HEK293T (cell line): Measurements from ENCODE around the gene UVSSA.

ENCODE experiments used
- CTCF ChIA-PET: fragments of 350-600 bp; formaldehyde crosslinking; extraction: SDS; loops from one replicate; lab custom pipeline; 2021; ENCODE audit warnings: antibody characterized with exemption, inconsistent platforms; lab: Yijun Ruan, JAX
- POLR2A ChIA-PET: fragments of 350-600 bp; formaldehyde crosslinking; extraction: SDS; loops from one replicate; lab custom pipeline; 2020; ENCODE audit warnings: antibody characterized with exemption, inconsistent platforms; lab: Yijun Ruan, JAX
- DNase-seq: peaks from one replicate; pipeline ENCODE4 v3.0.0; 2012; ENCODE audit warnings: mixed read lengths; ENCODE audit errors: extremely low spot score
- ARNT ChIP-seq: fragments of 450-650 bp; IDR thresholded peaks from 2 replicates; pipeline ENCODE4 v1.6.1; 2017; ENCODE audit warnings: mild to moderate bottlenecking
- BHLHE40 ChIP-seq: fragments of 450-650 bp; IDR thresholded peaks from 2 replicates; pipeline ENCODE4 v1.6.1; 2016; ENCODE audit warnings: mild to moderate bottlenecking, moderate library complexity, borderline replicate concordance
- CTBP1 ChIP-seq: fragments of 450-650 bp; IDR thresholded peaks from 2 replicates; pipeline ENCODE4 v1.6.1; 2016; ENCODE audit warnings: borderline replicate concordance
- ELF4 ChIP-seq: fragments of 450-650 bp; IDR thresholded peaks from 2 replicates; pipeline ENCODE4 v1.6.1; 2017; ENCODE audit warnings: antibody characterized with exemption
- FOXA1 ChIP-seq: fragments of 450-650 bp; IDR thresholded peaks from 2 replicates; pipeline ENCODE4 v1.6.1; 2016; ENCODE audit warnings: mild to moderate bottlenecking
- FOXK2 ChIP-seq: fragments of 450-650 bp; IDR thresholded peaks from 2 replicates; pipeline ENCODE4 v1.6.1; 2016; ENCODE audit warnings: mild to moderate bottlenecking
- FOXM1 ChIP-seq: fragments of 450-650 bp; IDR thresholded peaks from 2 replicates; pipeline ENCODE4 v1.6.1; 2017; ENCODE audit warnings: mild to moderate bottlenecking, borderline replicate concordance
- HDGF ChIP-seq: fragments of 450-650 bp; IDR thresholded peaks from 2 replicates; pipeline ENCODE4 v1.6.1; 2017; ENCODE audit warnings: antibody characterized with exemption, borderline replicate concordance
- L3MBTL2 ChIP-seq: fragments of 450-650 bp; conservative IDR thresholded peaks from 2 replicates; pipeline ENCODE4 v1.6.1; 2016; ENCODE audit warnings: mild to moderate bottlenecking
- LEF1 ChIP-seq: fragments of 450-650 bp; IDR thresholded peaks from 2 replicates; pipeline ENCODE4 v1.6.1; 2017; ENCODE audit warnings: mild to moderate bottlenecking, borderline replicate concordance
- NFRKB ChIP-seq: fragments of 450-650 bp; IDR thresholded peaks from 2 replicates; pipeline ENCODE4 v1.6.1; 2016; ENCODE audit warnings: mild to moderate bottlenecking, moderate library complexity
- SP1 ChIP-seq: fragments of 450-650 bp; IDR thresholded peaks from 2 replicates; pipeline ENCODE4 v1.6.1; 2017
- SUZ12 ChIP-seq: fragments of 450-650 bp; IDR thresholded peaks from 2 replicates; pipeline ENCODE4 v1.6.1; 2016; ENCODE audit warnings: mild to moderate bottlenecking
- TARDBP ChIP-seq: fragments of 450-650 bp; IDR thresholded peaks from 2 replicates; pipeline ENCODE4 v1.6.1; 2016
- ZNF384 ChIP-seq: fragments of 450-650 bp; IDR thresholded peaks from 2 replicates; pipeline ENCODE4 v1.6.1; 2016
- TF ChIP-seq, protein P1 (sequence below): fragments of 450-650 bp; IDR thresholded peaks from 2 replicates; pipeline ENCODE4 v1.6.1; 2016

The UVSSA gene

DNA sequence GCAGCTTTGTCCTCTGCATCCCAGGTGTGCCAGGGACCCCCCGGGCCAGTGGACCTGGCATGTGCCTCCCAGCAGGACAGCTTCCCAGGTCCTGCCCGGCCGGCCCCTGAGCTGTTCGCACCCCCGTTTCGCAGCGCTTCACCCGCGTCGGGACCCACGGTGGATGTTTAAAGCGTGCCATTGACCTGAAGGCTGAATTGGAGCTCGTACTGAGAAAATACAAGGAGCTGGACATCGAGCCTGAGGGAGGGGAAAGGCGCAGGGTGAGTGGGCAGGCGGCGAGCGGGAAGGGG lies 7.9 kb downstream of the UVSSA start:
- ChIA-PET CTCF (interaction anchor here (1.4 kb wide), 1 partner anchor 23 kb away, joined by 6 read pairs; no protein-coding TSS in a partner anchor), POLR2A (interaction anchor here (1.0 to 1.4 kb wide), 2 partner anchors 106 to 180 kb away, joined by 3 read pairs; partner anchors contain the start of gene CTBP1)
- TF ChIP-seq CTBP1: no peak
- TF ChIP-seq TARDBP: no peak
- no peak for TF ChIP-seq ELF4
- TF ChIP-seq ZNF384: no peak
- no peak for TF ChIP-seq FOXM1
- no peak for TF ChIP-seq SUZ12
- TF ChIP-seq FOXK2: no peak
- TF ChIP-seq, protein P1, sequence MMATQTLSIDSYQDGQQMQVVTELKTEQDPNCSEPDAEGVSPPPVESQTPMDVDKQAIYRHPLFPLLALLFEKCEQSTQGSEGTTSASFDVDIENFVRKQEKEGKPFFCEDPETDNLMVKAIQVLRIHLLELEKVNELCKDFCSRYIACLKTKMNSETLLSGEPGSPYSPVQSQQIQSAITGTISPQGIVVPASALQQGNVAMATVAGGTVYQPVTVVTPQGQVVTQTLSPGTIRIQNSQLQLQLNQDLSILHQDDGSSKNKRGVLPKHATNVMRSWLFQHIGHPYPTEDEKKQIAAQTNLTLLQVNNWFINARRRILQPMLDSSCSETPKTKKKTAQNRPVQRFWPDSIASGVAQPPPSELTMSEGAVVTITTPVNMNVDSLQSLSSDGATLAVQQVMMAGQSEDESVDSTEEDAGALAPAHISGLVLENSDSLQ: no peak

GRCh38 chr4:1355378-1355777 lies 8.4 kb downstream of the UVSSA start:
- TF ChIP-seq HDGF (no peak), NFRKB (no peak), L3MBTL2 (no peak)
- CTCF ChIA-PET: interaction anchor here (0.8 to 1.4 kb wide), 7 partner anchors 22 to 277 kb away, joined by 3 to 6 read pairs (median 5); no protein-coding TSS in a partner anchor
- DNase-seq: no peak
- POLR2A ChIA-PET: interaction anchor here (1.4 kb wide), 1 partner anchor 106 kb away, joined by 3 read pairs; the partner anchor contains the start of gene CTBP1

More for the DNA sequence above, 7.9 kb downstream of the UVSSA start:
- no peak for DNase-seq

DNA sequence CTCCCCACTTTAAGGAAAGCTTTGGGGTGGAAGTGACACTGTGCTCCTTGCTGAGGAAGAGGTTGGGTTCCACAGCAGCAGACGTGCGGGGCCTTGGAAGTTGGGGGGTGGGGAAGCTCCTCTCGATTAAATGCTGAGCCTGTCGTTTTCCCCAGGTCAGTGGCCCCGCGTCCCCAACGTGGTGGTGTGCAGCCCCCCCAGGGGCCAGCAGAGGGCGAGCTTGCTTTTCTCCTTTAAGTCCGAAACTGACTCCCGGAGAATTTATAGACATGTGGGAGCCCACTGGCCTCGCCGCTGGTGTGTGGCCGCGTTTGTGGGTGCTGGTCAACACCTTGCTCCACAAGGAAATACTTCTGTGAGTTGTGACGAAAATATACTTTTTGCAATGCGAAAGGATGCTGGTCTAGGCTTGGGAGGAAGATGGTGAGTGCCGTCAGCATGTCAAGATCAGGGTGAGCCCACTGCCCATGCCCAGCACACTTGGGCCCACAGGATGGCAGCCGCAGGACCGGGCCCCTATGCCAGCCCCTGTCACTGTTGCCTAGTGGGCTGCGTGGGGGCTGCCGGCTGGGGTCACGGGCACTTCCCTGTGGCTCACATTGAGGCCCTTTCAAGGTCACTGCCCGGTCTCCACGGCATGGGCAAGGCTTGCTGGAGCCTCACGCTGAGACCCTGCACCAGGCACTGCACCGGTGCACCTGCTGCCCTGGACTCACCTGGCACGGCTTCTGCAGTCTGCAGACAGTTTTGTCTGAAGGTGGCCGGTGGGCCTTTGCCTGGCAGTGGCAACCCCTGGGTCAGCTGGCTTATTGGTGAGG lies 9.4 kb downstream of the UVSSA start:
- peak; percentile 66 for DNase-seq

GRCh38 chr4:1357356-1358248 lies 10.6 kb downstream of the UVSSA start:
- TF ChIP-seq HDGF: no peak
- TF ChIP-seq BHLHE40: no peak
- TF ChIP-seq L3MBTL2: no peak
- TF ChIP-seq CTBP1: no peak
- TF ChIP-seq ELF4: no peak
- TF ChIP-seq, protein P1: no peak
- no peak for TF ChIP-seq SUZ12
- no peak for TF ChIP-seq TARDBP
- no peak for TF ChIP-seq ZNF384
- no peak for TF ChIP-seq ARNT
- no peak for TF ChIP-seq FOXM1
- no peak for TF ChIP-seq NFRKB
- no peak for TF ChIP-seq FOXA1
- no peak for TF ChIP-seq LEF1
- DNase-seq: no peak
- ChIA-PET POLR2A (no interaction called here), CTCF (no interaction called here)

More for the DNA sequence above, 9.4 kb downstream of the UVSSA start:
- POLR2A ChIA-PET: interaction anchor here (1.0 to 1.4 kb wide), 2 partner anchors 10 to 107 kb away, joined by 3 read pairs; partner anchors contain the start of gene CTBP1
- CTCF ChIA-PET: interaction anchor here (0.6 to 1.4 kb wide), 13 partner anchors 8 to 1028 kb away, joined by 3 to 6 read pairs (median 4); no protein-coding TSS in a partner anchor
- TF ChIP-seq FOXK2 (no peak), L3MBTL2 (no peak), FOXM1 (no peak), ARNT (no peak), SUZ12 (no peak), SP1 (no peak), BHLHE40 (no peak), LEF1 (no peak), TARDBP (no peak), ELF4 (no peak), ZNF384 (no peak), CTBP1 (no peak), FOXA1 (no peak), NFRKB (no peak)

DNA sequence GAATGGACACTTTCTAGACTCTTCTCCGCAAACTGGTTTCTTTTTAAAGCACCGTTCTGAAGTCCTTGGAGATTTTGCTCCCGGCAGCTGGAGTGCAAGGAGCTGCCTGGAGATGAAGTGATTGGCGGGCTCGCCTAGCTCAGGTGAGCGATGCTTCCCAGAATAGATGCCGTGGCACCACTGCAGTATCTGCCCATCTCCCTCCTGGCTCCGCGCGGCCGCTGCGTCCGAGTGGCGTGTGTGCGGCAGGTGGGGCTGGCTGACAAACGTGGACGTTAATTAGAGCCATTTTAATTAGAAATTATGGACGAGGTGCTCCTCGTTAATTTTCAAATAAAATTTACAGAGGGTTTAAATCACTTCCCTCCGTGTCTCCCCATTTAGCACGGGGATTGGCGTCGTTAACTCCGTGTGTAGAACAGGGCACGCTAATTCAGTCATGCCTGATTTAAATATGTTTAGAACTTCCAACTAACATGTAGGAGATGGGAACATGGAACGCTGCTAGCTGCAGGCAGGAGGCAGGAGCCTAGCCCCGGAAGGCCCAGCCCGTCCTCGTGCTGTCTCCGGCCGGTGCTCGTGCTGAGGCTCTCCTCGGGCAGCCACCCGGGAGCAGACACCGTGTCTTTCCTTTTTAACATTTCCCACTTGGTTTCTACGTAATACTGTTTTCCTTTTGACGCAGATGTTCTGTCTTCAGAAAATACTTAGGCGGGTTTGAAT lies 11.6 kb downstream of the UVSSA start:
- DNase-seq: no peak
- ChIA-PET CTCF (no interaction called here), POLR2A (no interaction called here)
- TF ChIP-seq L3MBTL2 (no peak), SUZ12 (no peak), LEF1 (no peak), HDGF (no peak), ARNT (no peak), FOXA1 (no peak), NFRKB (no peak), CTBP1 (no peak), FOXM1 (no peak), SP1 (no peak), ZNF384 (no peak), TARDBP (no peak), BHLHE40 (no peak)
